ENCODE results near the gene MMP25.

GRCh38 chr16:3023669-3024478 lies 22.5 kb upstream of the MMP25 start, which contains the start of the genes HCFC1R1 and THOC6:
- TF ChIP-seq TAF1 (IDR thresholded peaks at IDR 0.05; ENCODE audit: borderline replicate concordance, low read depth, low read length) (no peak), POLR2AphosphoS5 (IDR thresholded peaks at IDR 0.05; ENCODE audit: low read depth, low read length) (peak; percentile 89), POLR2A (IDR thresholded peaks at IDR 0.05; ENCODE audit: low read depth, low read length) (peak; percentile 83; the same call in 1 of the 2 replicates)
